GM18951 (cell line): ENCODE results near the gene COL5A1.

Experiments
- POLR2A ChIP-seq: IDR thresholded peaks from 4 replicates; pipeline ENCODE4 v1.6.1; 2011; ENCODE audit warnings: mild to moderate bottlenecking; ENCODE audit not compliant: insufficient read length, insufficient read depth; ENCODE audit errors: extremely low read depth
- in situ Hi-C: fragments of 300-500 bp; cut with MboI; formaldehyde crosslinking; loops from one replicate; pipeline ENCODE4 v1.12.0; 2022; ENCODE audit warnings: low sequenced_read_pairs, mixed read lengths, inconsistent platforms; ENCODE audit not compliant: unreplicated experiment

The COL5A1 gene

GRCh38 chr9:134885001-134885678 lies 243.5 kb downstream of the COL5A1 start:
- in situ Hi-C loops: no loop called here
- TF ChIP-seq POLR2A: no peak

- no peak for TF ChIP-seq POLR2A
- in situ Hi-C loops: no loop called here
Measured at GRCh38 chr9:134885679-134886412, 244.2 kb downstream of the COL5A1 start.

GRCh38 chr9:134886413-134886913 lies 244.9 kb downstream of the COL5A1 start:
- TF ChIP-seq POLR2A: no peak

GRCh38 chr9:134887219-134887618 lies 245.6 kb downstream of the COL5A1 start:
- no peak for TF ChIP-seq POLR2A
- in situ Hi-C loops: no loop called here

More at GRCh38 chr9:134886413-134886913, 244.9 kb downstream of the COL5A1 start:
- in situ Hi-C loops: no loop called here

- in situ Hi-C loops: no loop called here
- TF ChIP-seq POLR2A: no peak
Measured at GRCh38 chr9:134887686-134888602, 246.3 kb downstream of the COL5A1 start.

GRCh38 chr9:134888603-134889190 lies 247.1 kb downstream of the COL5A1 start:
- no peak for TF ChIP-seq POLR2A
- in situ Hi-C loops: no loop called here

- in situ Hi-C loops: no loop called here
- no peak for TF ChIP-seq POLR2A
Measured at GRCh38 chr9:134889386-134890154, 248.0 kb downstream of the COL5A1 start.

- in situ Hi-C loops: no loop called here
- no peak for TF ChIP-seq POLR2A
Measured at GRCh38 chr9:134890155-134890495, 248.5 kb downstream of the COL5A1 start.

GRCh38 chr9:134891053-134891452 lies 249.4 kb downstream of the COL5A1 start:
- TF ChIP-seq POLR2A: no peak
- in situ Hi-C loops: no loop called here

- TF ChIP-seq POLR2A: no peak
- in situ Hi-C loops: no loop called here
Measured at GRCh38 chr9:134891713-134892112, 250.1 kb downstream of the COL5A1 start.

- in situ Hi-C loops: no loop called here
Measured at GRCh38 chr9:134892221-134892620, 250.6 kb downstream of the COL5A1 start.

GRCh38 chr9:134892820-134893420 lies 251.3 kb downstream of the COL5A1 start:
- no peak for TF ChIP-seq POLR2A
- in situ Hi-C loops: no loop called here

More at GRCh38 chr9:134892221-134892620, 250.6 kb downstream of the COL5A1 start:
- TF ChIP-seq POLR2A: no peak
